ENCODE results near the gene SLIT1. TPM values are rescaled to one million over a fixed set of nuclear protein-coding genes. Genes with fewer than 3 reads are reported as not detected.

Gene SLIT1
- total RNA-seq, 2 experiments from 2014 or later, result 0.13 to 1.0 TPM

- Histone ChIP-seq H3K4me3 (ENCODE audit: low read depth, low read length, poor library complexity, severe bottlenecking) (no peak overlapping the region), H3K9me2 (ENCODE audit: insufficient read depth, low read length) (no peaks in the 10 kb centered on the region), H3K79me2 (ENCODE audit: insufficient read depth, low read depth, low read length) (no peaks in the 10 kb centered on the region), H3K36me3 (ENCODE audit: insufficient read depth, low read length) (no peaks in the 10 kb centered on the region), H3K4me1 (ENCODE audit: insufficient read depth, low read length, poor library complexity, severe bottlenecking) (no peaks in the 10 kb centered on the region), H4K20me1 (ENCODE audit: insufficient read depth, low read length) (no peaks in the 10 kb centered on the region), H3K4me2 (ENCODE audit: low read length) (no peak overlapping the region), H3K9me3 (ENCODE audit: low read length) (no peaks in the 10 kb centered on the region), H2AFZ (ENCODE audit: low read length) (no peak overlapping the region), H3K27ac (ENCODE audit: low read depth, low read length, poor library complexity, severe bottlenecking) (no peak overlapping the region)
- ChIA-PET CTCF (ENCODE audit: unreplicated experiment) (no interaction called here), POLR2A (no interaction called here)
- peak; percentile 14 for DNase-seq (ENCODE audit: low spot score)
- no peak for TF ChIP-seq EZH2phosphoT487 (IDR thresholded peaks at IDR 0.05; ENCODE audit: borderline replicate concordance, low read depth, low read length)
- TF ChIP-seq, protein P1, sequence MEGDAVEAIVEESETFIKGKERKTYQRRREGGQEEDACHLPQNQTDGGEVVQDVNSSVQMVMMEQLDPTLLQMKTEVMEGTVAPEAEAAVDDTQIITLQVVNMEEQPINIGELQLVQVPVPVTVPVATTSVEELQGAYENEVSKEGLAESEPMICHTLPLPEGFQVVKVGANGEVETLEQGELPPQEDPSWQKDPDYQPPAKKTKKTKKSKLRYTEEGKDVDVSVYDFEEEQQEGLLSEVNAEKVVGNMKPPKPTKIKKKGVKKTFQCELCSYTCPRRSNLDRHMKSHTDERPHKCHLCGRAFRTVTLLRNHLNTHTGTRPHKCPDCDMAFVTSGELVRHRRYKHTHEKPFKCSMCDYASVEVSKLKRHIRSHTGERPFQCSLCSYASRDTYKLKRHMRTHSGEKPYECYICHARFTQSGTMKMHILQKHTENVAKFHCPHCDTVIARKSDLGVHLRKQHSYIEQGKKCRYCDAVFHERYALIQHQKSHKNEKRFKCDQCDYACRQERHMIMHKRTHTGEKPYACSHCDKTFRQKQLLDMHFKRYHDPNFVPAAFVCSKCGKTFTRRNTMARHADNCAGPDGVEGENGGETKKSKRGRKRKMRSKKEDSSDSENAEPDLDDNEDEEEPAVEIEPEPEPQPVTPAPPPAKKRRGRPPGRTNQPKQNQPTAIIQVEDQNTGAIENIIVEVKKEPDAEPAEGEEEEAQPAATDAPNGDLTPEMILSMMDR (conservative IDR thresholded peaks at IDR 0.05; ENCODE audit: low read length), result peak; percentile 42; the same call in 1 of the 2 replicates
- intact Hi-C loops (cut with micrococcal nuclease; ENCODE audit: unreplicated experiment), result no loop called here
- no TSS peak for BruUV-seq (replicated peaks)
Measured at GRCh38 chr10:97101166-97101940, 84.4 kb downstream of the SLIT1 start.

GRCh38 chr10:97100657-97101056 lies 85.1 kb downstream of the SLIT1 start:
- H3K4me1 ChIP-seq (ENCODE audit: insufficient read depth, low read length, poor library complexity, severe bottlenecking), result no peaks in the 10 kb centered on the region
- TF ChIP-seq, protein P1 (conservative IDR thresholded peaks at IDR 0.05; ENCODE audit: low read length), result no peak
- no peak for TF ChIP-seq EZH2phosphoT487 (IDR thresholded peaks at IDR 0.05; ENCODE audit: borderline replicate concordance, low read depth, low read length)
- no TSS peak for BruUV-seq (replicated peaks)
- ChIA-PET CTCF (ENCODE audit: unreplicated experiment) (no interaction called here), POLR2A (no interaction called here)
- H3K9me2 ChIP-seq (ENCODE audit: insufficient read depth, low read length), result no peaks in the 10 kb centered on the region
- H3K4me2 ChIP-seq (ENCODE audit: low read length), result no peak overlapping the region
- H3K36me3 ChIP-seq (ENCODE audit: insufficient read depth, low read length), result no peaks in the 10 kb centered on the region
- no peak overlapping the region for H3K4me3 ChIP-seq (ENCODE audit: low read depth, low read length, poor library complexity, severe bottlenecking)
- DNase-seq (ENCODE audit: low spot score), result no peak
- H3K9me3 ChIP-seq (ENCODE audit: low read length), result no peaks in the 10 kb centered on the region
- no peaks in the 10 kb centered on the region for H4K20me1 ChIP-seq (ENCODE audit: insufficient read depth, low read length)
- no peaks in the 10 kb centered on the region for H3K79me2 ChIP-seq (ENCODE audit: insufficient read depth, low read depth, low read length)
- no peak overlapping the region for H3K27ac ChIP-seq (ENCODE audit: low read depth, low read length, poor library complexity, severe bottlenecking)
- intact Hi-C loops (cut with micrococcal nuclease; ENCODE audit: unreplicated experiment), result no loop called here
- no peak overlapping the region for H2AFZ ChIP-seq (ENCODE audit: low read length)

DNA sequence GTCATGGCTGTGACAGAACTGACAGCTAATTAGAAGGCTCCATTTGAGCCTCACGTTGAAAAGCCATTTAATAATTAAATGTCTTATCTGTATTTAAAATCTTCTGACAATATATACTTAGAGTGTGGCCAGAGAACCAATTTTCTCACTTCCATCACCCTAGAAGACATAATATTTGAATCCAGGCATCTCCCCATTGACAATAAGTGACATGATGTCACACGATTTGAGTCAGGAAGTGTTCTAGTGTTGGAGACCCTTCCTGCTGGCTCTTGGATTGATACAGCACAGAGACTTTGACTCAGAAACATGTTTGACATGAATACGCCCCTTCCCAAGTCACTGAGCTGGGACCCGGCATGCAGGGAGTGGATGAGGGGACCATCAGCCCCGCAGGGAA lies 85.9 kb downstream of the SLIT1 start:
- H3K4me2 ChIP-seq (ENCODE audit: low read length), result no peak overlapping the region
- intact Hi-C loops (cut with micrococcal nuclease; ENCODE audit: unreplicated experiment), result no loop called here
- H3K36me3 ChIP-seq (ENCODE audit: insufficient read depth, low read length), result no peaks in the 10 kb centered on the region
- H2AFZ ChIP-seq (ENCODE audit: low read length), result no peak overlapping the region
- H3K4me3 ChIP-seq (ENCODE audit: low read depth, low read length, poor library complexity, severe bottlenecking), result no peak overlapping the region
- H3K4me1 ChIP-seq (ENCODE audit: insufficient read depth, low read length, poor library complexity, severe bottlenecking), result no peaks in the 10 kb centered on the region
- no TSS peak for BruUV-seq (replicated peaks)
- DNase-seq (ENCODE audit: low spot score), result no peak
- ChIA-PET POLR2A (no interaction called here), CTCF (ENCODE audit: unreplicated experiment) (no interaction called here)
- H3K9me3 ChIP-seq (ENCODE audit: low read length), result no peaks in the 10 kb centered on the region
- no peaks in the 10 kb centered on the region for H3K9me2 ChIP-seq (ENCODE audit: insufficient read depth, low read length)
- H4K20me1 ChIP-seq (ENCODE audit: insufficient read depth, low read length), result no peaks in the 10 kb centered on the region
- no peak overlapping the region for H3K27ac ChIP-seq (ENCODE audit: low read depth, low read length, poor library complexity, severe bottlenecking)
- H3K79me2 ChIP-seq (ENCODE audit: insufficient read depth, low read depth, low read length), result no peaks in the 10 kb centered on the region
- TF ChIP-seq, protein P1 (conservative IDR thresholded peaks at IDR 0.05; ENCODE audit: low read length), result no peak
- no peak for TF ChIP-seq EZH2phosphoT487 (IDR thresholded peaks at IDR 0.05; ENCODE audit: borderline replicate concordance, low read depth, low read length)
